A549 (cell line): ENCODE data around the gene LDHAL6B. TPM values are rescaled to one million over a fixed set of nuclear protein-coding genes. Genes with fewer than 3 reads are reported as not detected.
"Not testable (repeated sequence)": the region's sequence is repeated elsewhere in the genome, so short reads cannot be mapped to it uniquely, and the experiment has no call there.

Experiments
- ATAC-seq, 2 experiments: fragments of 200-7000 bp in 1 of 2; fragments of >200 bp in 1 of 2; cut with Nextera tagmentation in 1 of 2; cut with Tn5 transposase in 1 of 2; 3 replicates each; pipeline versions ENCODE4 v1.8.0 to v1.9.1; 2018 to 2020; ENCODE audit warnings: mild to moderate bottlenecking in 1 of 2, moderate library complexity in 1 of 2
- CTCF ChIA-PET: fragments of 300-600 bp; sonication (Branson Sonifier 250); formaldehyde crosslinking; extraction: SDS; loops from one replicate; lab custom pipeline; 2021; ENCODE audit warnings: antibody characterized with exemption, inconsistent platforms; lab: Yijun Ruan, JAX
- POLR2A ChIA-PET: fragments of 350-600 bp; formaldehyde crosslinking; extraction: SDS; loops from one replicate; lab custom pipeline; 2021; ENCODE audit warnings: antibody characterized with exemption, inconsistent platforms; lab: Yijun Ruan, JAX
- DNase-seq, 2 experiments: peaks; one replicate each; pipeline versions ENCODE4 v3.0.0 to v3.0.0-alpha.2; 2011 to 2016; ENCODE audit warnings: low read depth in 1 of 2, low spot score in 1 of 2
- FAIRE-seq: peaks from 2 replicates; lab custom pipeline; 2011; peaks lifted over from hg19 to GRCh38; lab: Jason Lieb, UNC
- H3K27ac ChIP-seq, 2 experiments: fragments of >200 bp; sonication (Bioruptor Twin); formaldehyde crosslinking; 3 replicates each; pipeline ENCODE4 v1.5.1; 2016 to 2017
- H3K4me1 ChIP-seq: fragments of >200 bp; sonication (Bioruptor Twin); formaldehyde crosslinking; 3 replicates; pipeline ENCODE4 v1.6.1; 2016
- H3K4me2 ChIP-seq: fragments of >200 bp; sonication (Bioruptor Twin); formaldehyde crosslinking; 3 replicates; pipeline ENCODE4 v1.6.1; 2016
- H3K4me3 ChIP-seq: fragments of >200 bp; sonication (Bioruptor Twin); formaldehyde crosslinking; 3 replicates; pipeline ENCODE4 v1.5.1; 2016
- H3K9me3 ChIP-seq: fragments of >200 bp; sonication (Bioruptor Twin); formaldehyde crosslinking; 3 replicates; pipeline ENCODE4 v1.6.1; 2016
- CBX8 ChIP-seq: fragments of 200-600 bp; sonication (generic); IDR thresholded peaks from 2 replicates; pipeline ENCODE4 v1.6.1; 2016
- CEBPB ChIP-seq, 2 experiments: fragments of >200 bp in 1 of 2; sonication (Bioruptor Twin) in 1 of 2; formaldehyde crosslinking in 1 of 2; IDR thresholded peaks; 2 replicates each; pipeline ENCODE4 v1.6.1; 2012 to 2016
- CHD4 ChIP-seq: fragments of 200-600 bp; sonication (generic); IDR thresholded peaks from 2 replicates; pipeline ENCODE4 v1.6.1; 2016; ENCODE audit warnings: antibody characterized with exemption, mild to moderate bottlenecking, borderline replicate concordance
- E2F6 ChIP-seq: IDR thresholded peaks from 2 replicates; pipeline ENCODE4 v1.6.1; 2012; ENCODE audit warnings: low read depth, borderline replicate concordance
- EP300 ChIP-seq, 2 experiments: fragments of >200 bp; sonication (Bioruptor Twin); formaldehyde crosslinking; IDR thresholded peaks; 2 replicates in 1 of 2; 3 replicates in 1 of 2; pipeline ENCODE4 v1.6.1; 2016 to 2017
- ESRRA ChIP-seq: fragments of 150-350 bp; IDR thresholded peaks from 2 replicates; pipeline ENCODE4 v1.6.1; 2014; ENCODE audit warnings: mild to moderate bottlenecking, low read length, borderline replicate concordance
- JUN ChIP-seq, 2 experiments: fragments of >200 bp; sonication (Bioruptor Twin); formaldehyde crosslinking; IDR thresholded peaks; 2 replicates in 1 of 2; 3 replicates in 1 of 2; pipeline ENCODE4 v1.6.1; 2016 to 2017
- JUNB ChIP-seq: fragments of >200 bp; sonication (Bioruptor Twin); formaldehyde crosslinking; IDR thresholded peaks from 2 replicates; pipeline ENCODE4 v1.6.1; 2016
- MAFK ChIP-seq: fragments of 450-650 bp; IDR thresholded peaks from 2 replicates; pipeline ENCODE4 v1.6.1; 2014; ENCODE audit not compliant: partially characterized antibody
- MAX ChIP-seq: IDR thresholded peaks from 2 replicates; pipeline ENCODE4 v1.6.1; 2012
- POLR2A ChIP-seq: IDR thresholded peaks from 2 replicates; pipeline ENCODE4 v1.6.1; 2012; ENCODE audit warnings: mild to moderate bottlenecking, low read length
- RAD21 ChIP-seq, 2 experiments: fragments of >200 bp in 1 of 2; sonication (Bioruptor Twin) in 1 of 2; formaldehyde crosslinking in 1 of 2; IDR thresholded peaks in 1 of 2; conservative IDR thresholded peaks in 1 of 2; 2 replicates in 1 of 2; 3 replicates in 1 of 2; pipeline ENCODE4 v1.6.1; 2012 to 2018; ENCODE audit warnings: inconsistent platforms in 1 of 2
- RFX5 ChIP-seq: fragments of 450-650 bp; IDR thresholded peaks from 2 replicates; pipeline ENCODE4 v1.7.1; 2014; ENCODE audit warnings: antibody characterized with exemption, mild to moderate bottlenecking, moderate library complexity
- RNF2 ChIP-seq: fragments of 200-600 bp; sonication (generic); IDR thresholded peaks from 2 replicates; pipeline ENCODE4 v1.6.1; 2016; ENCODE audit warnings: low read depth, mild to moderate bottlenecking, antibody characterized with exemption, moderate library complexity, borderline replicate concordance
- TFCP2L1 ChIP-seq: fragments of 250-450 bp; sonication (Bioruptor Pico); IDR thresholded peaks from 2 replicates; pipeline ENCODE4 v1.5.0; 2021; ENCODE audit warnings: mild to moderate bottlenecking
- ZC3H11A ChIP-seq: fragments of 450-650 bp; IDR thresholded peaks from 2 replicates; pipeline ENCODE4 v1.6.1; 2014; ENCODE audit warnings: antibody characterized with exemption, mild to moderate bottlenecking
- ZFP36 ChIP-seq: fragments of 450-650 bp; IDR thresholded peaks from 2 replicates; pipeline ENCODE4 v1.6.1; 2014; ENCODE audit warnings: borderline replicate concordance; ENCODE audit not compliant: partially characterized antibody
- ZSCAN20 ChIP-seq: fragments of 250-450 bp; sonication (Bioruptor Pico); IDR thresholded peaks from 2 replicates; pipeline ENCODE4 v1.8.0; 2022; ENCODE audit warnings: mild to moderate bottlenecking, moderate library complexity
- WGBS: methylation state at CpG from one replicate; pipeline ENCODE4 v1.1.6; 2017; ENCODE audit errors: missing lambda C conversion rate; 5-methylcytosine and 5-hydroxymethylcytosine counted together
- polyA plus RNA-seq, 4 experiments: library from polyadenylated mRNA; depleted of rRNA in 3 of 4; stranded (reverse); fragments of >200 nt; fragmentation: RNase III in 1 of 4; extraction: RNeasy Plus Mini Kit Qiagen cat#74134 plus additional on column Dnase treatment in 1 of 4; gene quantifications; 2 replicates in 3 of 4; 3 replicates in 1 of 4; pipeline ENCODE4 v1.2.3, GENCODE V29; 2011 to 2017
- TF ChIP-seq, protein P1 (sequence below): fragments of 150-350 bp; IDR thresholded peaks from 2 replicates; pipeline ENCODE4 v1.6.1; 2014; ENCODE audit warnings: low read depth, mild to moderate bottlenecking, low read length
- TF ChIP-seq, protein P2 (sequence below): fragments of 250-450 bp; sonication (Bioruptor Pico); IDR thresholded peaks from 2 replicates; pipeline ENCODE4 v1.5.0; 2021; ENCODE audit warnings: mild to moderate bottlenecking, moderate library complexity, borderline replicate concordance
- TF ChIP-seq, protein P3 (sequence below): fragments of >200 bp; sonication (Bioruptor Twin); formaldehyde crosslinking; IDR thresholded peaks from 3 replicates; pipeline ENCODE4 v1.6.1; 2016

Gene LDHAL6B
- polyA plus RNA-seq, 2 of the 4 experiments (the other 2 are of a cell fraction), result not detected

DNA sequence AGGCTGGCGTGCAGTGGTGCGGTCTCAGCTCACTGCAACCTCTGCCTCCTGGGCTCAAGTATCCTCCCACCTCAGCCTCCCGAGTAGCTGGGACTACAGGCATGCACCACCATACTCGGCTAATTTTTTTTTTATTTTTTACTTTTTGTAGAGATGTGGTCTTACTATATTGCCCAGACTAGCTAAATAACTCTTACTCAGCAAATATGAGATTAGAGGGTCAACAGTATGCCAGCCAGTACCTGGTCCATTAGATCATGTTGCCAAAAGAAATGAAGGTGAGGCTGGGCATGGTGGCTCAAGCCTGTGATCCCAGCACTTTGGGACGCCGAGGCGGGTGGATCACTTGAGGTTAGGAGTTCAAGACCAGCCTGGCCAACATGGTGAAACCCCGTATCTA is 44.6 kb upstream of the LDHAL6B start:
- POLR2A ChIA-PET, H3K4me2 ChIP-seq, DNase-seq, FAIRE-seq, ATAC-seq, H3K9me3 ChIP-seq, H3K4me3 ChIP-seq: not testable (repeated sequence)
- H3K4me1 ChIP-seq, result peaks cover 14% of the 10 kb centered on the region
- H3K27ac ChIP-seq, result peak overlapping the region in 1 of 2 experiments; percentile 21; a peak in 1 of 6 replicates
- WGBS, result 89% methylated on average over 8 of the region's 8 CpGs
- CTCF ChIA-PET, result interaction anchor here (0.5 to 3.5 kb wide), 13 partner anchors 8 to 910 kb away, joined by 3 to 27 read pairs (median 3); no protein-coding TSS in a partner anchor
- TF ChIP-seq MAFK, result peak; percentile 94
- TF ChIP-seq, all 56 proteins: peak for 1; not testable (repeated sequence) for 55

DNA sequence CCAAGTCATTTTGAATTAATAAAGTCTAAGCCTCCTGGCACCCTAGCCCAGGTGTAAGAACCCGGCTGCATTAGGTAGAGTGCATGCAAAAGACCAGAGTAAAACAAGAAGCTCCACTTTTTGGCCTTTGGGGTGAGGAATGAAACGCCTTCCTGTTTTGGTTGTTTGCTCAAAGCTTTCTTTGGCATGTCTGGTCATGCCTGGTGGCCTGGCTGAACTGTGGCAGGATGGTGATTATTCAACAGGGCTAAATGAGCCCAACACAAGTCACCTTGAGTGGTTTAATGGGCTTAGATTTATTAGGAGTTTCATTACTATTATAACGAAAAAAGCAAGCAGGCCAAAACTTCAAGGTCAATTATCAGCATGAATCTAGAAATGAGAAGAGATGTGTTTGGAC is 40.9 kb upstream of the LDHAL6B start:
- ATAC-seq (no peak), DNase-seq (no peak), FAIRE-seq (no peak)
- TF ChIP-seq EP300 (IDR thresholded peaks at IDR 0.05) (no peak), RAD21 (conservative IDR thresholded peaks at IDR 0.05 in 1 of 2, IDR thresholded peaks at IDR 0.05 in 1 of 2) (no peak), TFCP2L1 (CRISPR knock-in tag) (no peak), RFX5 (no peak), RNF2 (no peak)
- TF ChIP-seq, protein P1, sequence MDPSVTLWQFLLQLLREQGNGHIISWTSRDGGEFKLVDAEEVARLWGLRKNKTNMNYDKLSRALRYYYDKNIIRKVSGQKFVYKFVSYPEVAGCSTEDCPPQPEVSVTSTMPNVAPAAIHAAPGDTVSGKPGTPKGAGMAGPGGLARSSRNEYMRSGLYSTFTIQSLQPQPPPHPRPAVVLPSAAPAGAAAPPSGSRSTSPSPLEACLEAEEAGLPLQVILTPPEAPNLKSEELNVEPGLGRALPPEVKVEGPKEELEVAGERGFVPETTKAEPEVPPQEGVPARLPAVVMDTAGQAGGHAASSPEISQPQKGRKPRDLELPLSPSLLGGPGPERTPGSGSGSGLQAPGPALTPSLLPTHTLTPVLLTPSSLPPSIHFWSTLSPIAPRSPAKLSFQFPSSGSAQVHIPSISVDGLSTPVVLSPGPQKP, result no peak
- Histone ChIP-seq H3K27ac (peak overlapping the region; percentile 60 to 71), H3K9me3 (no peaks in the 10 kb centered on the region), H3K4me1 (peaks cover 42% of the 10 kb centered on the region), H3K4me2 (no peak overlapping the region), H3K4me3 (no peak overlapping the region)
- WGBS, result 82% methylated on average over 3 of the region's 3 CpGs
- ChIA-PET CTCF (interaction anchor here (0.7 to 4.5 kb wide), 10 partner anchors 10 to 363 kb away, joined by 3 to 17 read pairs (median 4); no protein-coding TSS in a partner anchor), POLR2A (no interaction called here)

GRCh38 chr15:59166166-59166565 is 40.5 kb upstream of the LDHAL6B start:
- no peak for ATAC-seq

GRCh38 chr15:59166601-59167265 is 39.9 kb upstream of the LDHAL6B start:
- ATAC-seq (no peak), FAIRE-seq (no peak), DNase-seq (no peak)
- H3K4me1 ChIP-seq, result peaks cover 44% of the 10 kb centered on the region
- no peak overlapping the region for H3K4me2 ChIP-seq
- peak overlapping the region; percentile 47 to 60; a peak in 4 of 6 replicates for H3K27ac ChIP-seq
- CTCF ChIA-PET, result interaction anchor here (0.6 to 4.5 kb wide), 10 partner anchors 9 to 1840 kb away, joined by 3 to 17 read pairs (median 3); no protein-coding TSS in a partner anchor
- H3K4me3 ChIP-seq, result no peak overlapping the region
- 87% methylated on average over 11 of the region's 11 CpGs for WGBS
- POLR2A ChIA-PET, result no interaction called here
- no peaks in the 10 kb centered on the region for H3K9me3 ChIP-seq
- TF ChIP-seq ZC3H11A (no peak), ZSCAN20 (CRISPR knock-in tag) (no peak), POLR2A (no peak), RFX5 (no peak), CEBPB (IDR thresholded peaks at IDR 0.05) (no peak), ZFP36 (no peak), JUN (IDR thresholded peaks at IDR 0.05) (no peak), JUNB (no peak), ESRRA (no peak), TFCP2L1 (CRISPR knock-in tag) (no peak)
- TF ChIP-seq, protein P2, sequence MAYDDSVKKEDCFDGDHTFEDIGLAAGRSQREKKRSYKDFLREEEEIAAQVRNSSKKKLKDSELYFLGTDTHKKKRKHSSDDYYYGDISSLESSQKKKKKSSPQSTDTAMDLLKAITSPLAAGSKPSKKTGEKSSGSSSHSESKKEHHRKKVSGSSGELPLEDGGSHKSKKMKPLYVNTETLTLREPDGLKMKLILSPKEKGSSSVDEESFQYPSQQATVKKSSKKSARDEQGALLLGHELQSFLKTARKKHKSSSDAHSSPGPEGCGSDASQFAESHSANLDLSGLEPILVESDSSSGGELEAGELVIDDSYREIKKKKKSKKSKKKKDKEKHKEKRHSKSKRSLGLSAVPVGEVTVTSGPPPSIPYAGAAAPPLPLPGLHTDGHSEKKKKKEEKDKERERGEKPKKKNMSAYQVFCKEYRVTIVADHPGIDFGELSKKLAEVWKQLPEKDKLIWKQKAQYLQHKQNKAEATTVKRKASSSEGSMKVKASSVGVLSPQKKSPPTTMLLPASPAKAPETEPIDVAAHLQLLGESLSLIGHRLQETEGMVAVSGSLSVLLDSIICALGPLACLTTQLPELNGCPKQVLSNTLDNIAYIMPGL (CRISPR knock-in tag), result no peak
- TF ChIP-seq, protein P1, result no peak

More at GRCh38 chr15:59166166-59166565, 40.5 kb upstream of the LDHAL6B start:
- TF ChIP-seq CHD4 (no peak), MAX (no peak), POLR2A (no peak), E2F6 (no peak), CBX8 (no peak), RFX5 (no peak)
- TF ChIP-seq, protein P3, sequence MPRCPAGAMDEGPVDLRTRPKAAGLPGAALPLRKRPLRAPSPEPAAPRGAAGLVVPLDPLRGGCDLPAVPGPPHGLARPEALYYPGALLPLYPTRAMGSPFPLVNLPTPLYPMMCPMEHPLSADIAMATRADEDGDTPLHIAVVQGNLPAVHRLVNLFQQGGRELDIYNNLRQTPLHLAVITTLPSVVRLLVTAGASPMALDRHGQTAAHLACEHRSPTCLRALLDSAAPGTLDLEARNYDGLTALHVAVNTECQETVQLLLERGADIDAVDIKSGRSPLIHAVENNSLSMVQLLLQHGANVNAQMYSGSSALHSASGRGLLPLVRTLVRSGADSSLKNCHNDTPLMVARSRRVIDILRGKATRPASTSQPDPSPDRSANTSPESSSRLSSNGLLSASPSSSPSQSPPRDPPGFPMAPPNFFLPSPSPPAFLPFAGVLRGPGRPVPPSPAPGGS, result no peak
- ChIA-PET CTCF (interaction anchor here (0.7 to 4.5 kb wide), 12 partner anchors 9 to 367 kb away, joined by 3 to 17 read pairs (median 3); no protein-coding TSS in a partner anchor), POLR2A (no interaction called here)
- DNase-seq (no peak), FAIRE-seq (no peak)
- WGBS, result 69% methylated on average over 4 of the region's 4 CpGs
- Histone ChIP-seq H3K4me1 (peaks cover 44% of the 10 kb centered on the region), H3K4me3 (no peak overlapping the region), H3K27ac (peak overlapping the region; percentile 60 to 71), H3K4me2 (no peak overlapping the region), H3K9me3 (no peaks in the 10 kb centered on the region)
